HepG2 (cell line): ENCODE results near the gene PLXNA1.

Experiments used
- HNF4G ChIP-seq, 2 experiments: sonication (generic) in 1 of 2; formaldehyde crosslinking in 1 of 2; IDR thresholded peaks; 2 replicates each; pipeline versions ENCODE4 v1.4.0 to v1.6.1; 2011 to 2020; ENCODE audit warnings: borderline replicate concordance in 2 of 2, low read depth in 2 of 2, mild to moderate bottlenecking in 2 of 2, low read length in 1 of 2, missing genetic modification reagents in 1 of 2, moderate library complexity in 1 of 2
- RBM39 ChIP-seq: fragments of 200-400 bp; formaldehyde crosslinking; IDR thresholded peaks from one replicate; pipeline ENCODE4 v1.6.1; 2018; ENCODE audit warnings: antibody characterized with exemption, mild to moderate bottlenecking, low read depth, low read length; ENCODE audit not compliant: poor library complexity, severe bottlenecking
- U2AF2 ChIP-seq: fragments of 200-400 bp; formaldehyde crosslinking; IDR thresholded peaks from 2 replicates; pipeline ENCODE4 v1.6.1; 2017; ENCODE audit warnings: low read depth, mild to moderate bottlenecking, low read length
- YY1 ChIP-seq: IDR thresholded peaks from 2 replicates; pipeline ENCODE4 v1.6.1; 2011; ENCODE audit warnings: low read length, low read depth, moderate library complexity, mild to moderate bottlenecking; ENCODE audit not compliant: insufficient read depth, insufficient replicate concordance
- ZNF138 ChIP-seq: sonication (generic); formaldehyde crosslinking; IDR thresholded peaks from 2 replicates; pipeline ENCODE4 v1.5.0; 2020; ENCODE audit warnings: mild to moderate bottlenecking, low read depth, missing genetic modification reagents
- ZNF776 ChIP-seq: sonication (generic); formaldehyde crosslinking; IDR thresholded peaks from 2 replicates; pipeline ENCODE4 v1.4.0; 2020; ENCODE audit warnings: mild to moderate bottlenecking, missing genetic modification reagents
- TF ChIP-seq, protein P1 (sequence below): sonication (generic); formaldehyde crosslinking; IDR thresholded peaks from 2 replicates; pipeline ENCODE4 v1.4.0; 2020; ENCODE audit warnings: missing genetic modification reagents
- TF ChIP-seq, protein P2 (sequence below): sonication (generic); formaldehyde crosslinking; IDR thresholded peaks from 2 replicates; pipeline ENCODE4 v1.5.0; 2020; ENCODE audit warnings: mild to moderate bottlenecking, missing genetic modification reagents, moderate library complexity

DNA sequence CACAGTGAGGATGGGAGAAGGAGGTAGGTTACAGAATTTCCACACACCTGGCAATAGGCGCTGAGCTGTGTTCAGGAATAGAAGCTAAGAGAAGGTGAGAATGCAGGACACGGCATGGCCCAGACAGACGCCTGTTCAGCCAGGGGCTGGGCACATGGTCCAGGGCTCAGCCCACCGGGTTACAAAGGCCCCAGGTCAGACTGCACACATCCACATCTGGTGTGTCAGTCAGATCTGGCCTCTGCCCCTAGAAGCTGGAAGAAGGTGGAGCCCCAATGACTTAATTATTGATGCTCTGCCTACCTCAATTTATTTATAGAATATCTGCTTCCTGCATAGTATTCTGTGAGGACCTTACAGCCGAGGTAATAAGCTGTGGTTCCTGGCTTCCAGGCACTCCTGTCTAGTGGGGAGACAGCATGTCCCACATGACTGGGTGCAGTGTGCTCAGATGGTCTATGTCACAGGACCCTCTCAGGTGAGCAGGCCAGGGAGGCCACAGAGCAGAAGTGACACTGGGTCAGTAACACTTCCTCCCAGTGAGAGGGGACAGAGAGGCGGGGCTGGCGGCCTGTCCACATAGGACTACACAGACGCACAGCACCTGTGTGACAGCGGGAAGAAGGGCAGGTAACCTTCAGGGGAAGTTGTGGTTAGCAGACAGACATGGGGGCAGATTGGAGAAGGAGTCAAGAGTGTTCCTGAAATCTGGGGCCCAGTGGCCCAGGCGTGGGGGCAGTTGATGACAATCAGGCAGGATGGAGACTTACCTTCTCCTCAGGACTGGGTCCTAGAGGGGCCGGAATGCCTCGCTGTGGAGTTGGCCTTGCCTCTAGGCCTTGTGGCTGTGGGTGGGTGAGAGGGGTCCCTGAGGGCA is 38.6 kb upstream of the PLXNA1 start:
- no peak for TF ChIP-seq HNF4G (IDR thresholded peaks at IDR 0.05; ENCODE audit: borderline replicate concordance, low read depth, low read length)
- no peak for TF ChIP-seq HNF4G (CRISPR knock-in tag; IDR thresholded peaks at IDR 0.05; ENCODE audit: borderline replicate concordance, low read depth)
- no peak for TF ChIP-seq ZNF776 (CRISPR knock-in tag)
- TF ChIP-seq, protein P1, sequence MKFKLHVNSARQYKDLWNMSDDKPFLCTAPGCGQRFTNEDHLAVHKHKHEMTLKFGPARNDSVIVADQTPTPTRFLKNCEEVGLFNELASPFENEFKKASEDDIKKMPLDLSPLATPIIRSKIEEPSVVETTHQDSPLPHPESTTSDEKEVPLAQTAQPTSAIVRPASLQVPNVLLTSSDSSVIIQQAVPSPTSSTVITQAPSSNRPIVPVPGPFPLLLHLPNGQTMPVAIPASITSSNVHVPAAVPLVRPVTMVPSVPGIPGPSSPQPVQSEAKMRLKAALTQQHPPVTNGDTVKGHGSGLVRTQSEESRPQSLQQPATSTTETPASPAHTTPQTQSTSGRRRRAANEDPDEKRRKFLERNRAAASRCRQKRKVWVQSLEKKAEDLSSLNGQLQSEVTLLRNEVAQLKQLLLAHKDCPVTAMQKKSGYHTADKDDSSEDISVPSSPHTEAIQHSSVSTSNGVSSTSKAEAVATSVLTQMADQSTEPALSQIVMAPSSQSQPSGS (CRISPR knock-in tag) = no peak
- TF ChIP-seq YY1 = no peak
- no peak for TF ChIP-seq RBM39
- TF ChIP-seq, protein P2, sequence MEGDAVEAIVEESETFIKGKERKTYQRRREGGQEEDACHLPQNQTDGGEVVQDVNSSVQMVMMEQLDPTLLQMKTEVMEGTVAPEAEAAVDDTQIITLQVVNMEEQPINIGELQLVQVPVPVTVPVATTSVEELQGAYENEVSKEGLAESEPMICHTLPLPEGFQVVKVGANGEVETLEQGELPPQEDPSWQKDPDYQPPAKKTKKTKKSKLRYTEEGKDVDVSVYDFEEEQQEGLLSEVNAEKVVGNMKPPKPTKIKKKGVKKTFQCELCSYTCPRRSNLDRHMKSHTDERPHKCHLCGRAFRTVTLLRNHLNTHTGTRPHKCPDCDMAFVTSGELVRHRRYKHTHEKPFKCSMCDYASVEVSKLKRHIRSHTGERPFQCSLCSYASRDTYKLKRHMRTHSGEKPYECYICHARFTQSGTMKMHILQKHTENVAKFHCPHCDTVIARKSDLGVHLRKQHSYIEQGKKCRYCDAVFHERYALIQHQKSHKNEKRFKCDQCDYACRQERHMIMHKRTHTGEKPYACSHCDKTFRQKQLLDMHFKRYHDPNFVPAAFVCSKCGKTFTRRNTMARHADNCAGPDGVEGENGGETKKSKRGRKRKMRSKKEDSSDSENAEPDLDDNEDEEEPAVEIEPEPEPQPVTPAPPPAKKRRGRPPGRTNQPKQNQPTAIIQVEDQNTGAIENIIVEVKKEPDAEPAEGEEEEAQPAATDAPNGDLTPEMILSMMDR = no peak
- no peak for TF ChIP-seq ZNF138
- no peak for TF ChIP-seq U2AF2
